ENCODE results near the gene MYBBP1A.

The MYBBP1A gene

GRCh38 chr17:4555873-4556759, 932 bp upstream of the MYBBP1A start:
- in situ Hi-C loops (cut with MboI; ENCODE audit: low pct_unique_long_range_greater_than_20kb, low sequenced_read_pairs): no loop called here
- no peak for DNase-seq

GRCh38 chr17:4554441-4554996, 665 bp downstream of the MYBBP1A start:
- in situ Hi-C loops (cut with MboI; ENCODE audit: low pct_unique_long_range_greater_than_20kb, low sequenced_read_pairs): no loop called here
- DNase-seq: no peak

GRCh38 chr17:4553669-4554068, 1.5 kb downstream of the MYBBP1A start:
- no peak for DNase-seq
- in situ Hi-C loops (cut with MboI; ENCODE audit: low pct_unique_long_range_greater_than_20kb, low sequenced_read_pairs): no loop called here

GRCh38 chr17:4551796-4552525, 3.2 kb downstream of the MYBBP1A start:
- DNase-seq: no peak
- in situ Hi-C loops (cut with MboI; ENCODE audit: low pct_unique_long_range_greater_than_20kb, low sequenced_read_pairs): no loop called here

- in situ Hi-C loops (cut with MboI; ENCODE audit: low pct_unique_long_range_greater_than_20kb, low sequenced_read_pairs): no loop called here
- DNase-seq: no peak
Measured at GRCh38 chr17:4551141-4551540, 4.0 kb downstream of the MYBBP1A start.

GRCh38 chr17:4550534-4551039, 4.6 kb downstream of the MYBBP1A start:
- DNase-seq: no peak
- in situ Hi-C loops (cut with MboI; ENCODE audit: low pct_unique_long_range_greater_than_20kb, low sequenced_read_pairs): no loop called here

- in situ Hi-C loops (cut with MboI; ENCODE audit: low pct_unique_long_range_greater_than_20kb, low sequenced_read_pairs): no loop called here
- no peak for DNase-seq
Measured at GRCh38 chr17:4549781-4550533, 5.2 kb downstream of the MYBBP1A start.

GRCh38 chr17:4548721-4549531, 6.3 kb downstream of the MYBBP1A start:
- DNase-seq: no peak

GRCh38 chr17:4548061-4548461, 7.1 kb downstream of the MYBBP1A start:
- in situ Hi-C loops (cut with MboI; ENCODE audit: low pct_unique_long_range_greater_than_20kb, low sequenced_read_pairs): no loop called here
- no peak for DNase-seq

More at GRCh38 chr17:4548721-4549531, 6.3 kb downstream of the MYBBP1A start:
- in situ Hi-C loops (cut with MboI; ENCODE audit: low pct_unique_long_range_greater_than_20kb, low sequenced_read_pairs): no loop called here

GRCh38 chr17:4547118-4547906, 7.9 kb downstream of the MYBBP1A start:
- DNase-seq: no peak
- in situ Hi-C loops (cut with MboI; ENCODE audit: low pct_unique_long_range_greater_than_20kb, low sequenced_read_pairs): no loop called here

GRCh38 chr17:4545217-4545951, 9.8 kb downstream of the MYBBP1A start:
- in situ Hi-C loops (cut with MboI; ENCODE audit: low pct_unique_long_range_greater_than_20kb, low sequenced_read_pairs): no loop called here
- DNase-seq: no peak

- no peak for DNase-seq
- in situ Hi-C loops (cut with MboI; ENCODE audit: low pct_unique_long_range_greater_than_20kb, low sequenced_read_pairs): no loop called here
Measured at GRCh38 chr17:4544951-4545216, 10.3 kb downstream of the MYBBP1A start.

GRCh38 chr17:4544135-4544950, 10.8 kb downstream of the MYBBP1A start:
- in situ Hi-C loops (cut with MboI; ENCODE audit: low pct_unique_long_range_greater_than_20kb, low sequenced_read_pairs): no loop called here
- DNase-seq: no peak

GRCh38 chr17:4543557-4544026, 11.6 kb downstream of the MYBBP1A start:
- DNase-seq: no peak
- in situ Hi-C loops (cut with MboI; ENCODE audit: low pct_unique_long_range_greater_than_20kb, low sequenced_read_pairs): no loop called here

GRCh38 chr17:4542726-4543191, 12.4 kb downstream of the MYBBP1A start:
- no peak for DNase-seq
- in situ Hi-C loops (cut with MboI; ENCODE audit: low pct_unique_long_range_greater_than_20kb, low sequenced_read_pairs): no loop called here

GRCh38 chr17:4542003-4542725, 13.0 kb downstream of the MYBBP1A start:
- no peak for DNase-seq
- in situ Hi-C loops (cut with MboI; ENCODE audit: low pct_unique_long_range_greater_than_20kb, low sequenced_read_pairs): no loop called here
